Epithelial cell of proximal tubule (primary cell): Measurements from ENCODE around the gene OR10G3. TPM values are rescaled to one million over a fixed set of nuclear protein-coding genes. Genes with fewer than 3 reads are reported as not detected.

Experiments used
- DNase-seq: peaks from one replicate; pipeline ENCODE4 v3.0.0-alpha.2; 2011; ENCODE audit warnings: low read depth
- H3K4me3 ChIP-seq: 2 replicates; pipeline ENCODE4 v1.5.1; 2011; ENCODE audit warnings: low read depth, mild to moderate bottlenecking, low read length
- CTCF ChIP-seq: conservative IDR thresholded peaks from 2 replicates; pipeline ENCODE4 v1.5.1; 2012; ENCODE audit warnings: low read depth, mild to moderate bottlenecking, low read length
- total RNA-seq: library from RNA; depleted of rRNA; stranded (reverse); fragments of >200 nt; gene quantifications from 2 replicates; pipeline ENCODE4 v1.2.3, GENCODE V29; 2015

Gene OR10G3
- total RNA-seq, 1 donor from 2014 or later: not detected

GRCh38 chr14:21543963-21544362 is 35.9 kb downstream of the OR10G3 start:
- DNase-seq: no peak
- no peak for TF ChIP-seq CTCF
- H3K4me3 ChIP-seq: no peak overlapping the region

DNA sequence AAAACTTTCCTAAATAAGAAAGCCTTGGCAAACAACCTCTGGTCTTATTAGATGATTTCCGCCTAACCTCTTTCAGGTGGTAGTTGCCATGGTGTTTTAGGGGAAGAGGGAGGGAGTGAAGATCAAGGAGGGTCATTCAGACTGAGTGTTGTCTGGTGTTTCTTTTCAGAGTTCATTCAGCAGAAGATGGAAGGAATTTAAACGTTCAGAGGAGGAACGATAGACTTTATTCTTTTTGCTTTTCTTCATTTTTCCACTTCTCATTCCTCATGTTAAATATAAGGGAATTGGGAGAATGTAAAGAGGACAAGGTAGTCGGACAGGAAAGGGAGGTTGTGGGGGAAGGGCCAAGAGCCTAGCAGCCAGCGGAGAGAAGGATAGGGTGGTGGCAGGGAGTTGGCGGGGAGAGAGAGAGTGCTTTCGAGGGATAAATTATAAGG is 36.3 kb downstream of the OR10G3 start:
- TF ChIP-seq CTCF: no peak
- DNase-seq: no peak
- H3K4me3 ChIP-seq: no peak overlapping the region

DNA sequence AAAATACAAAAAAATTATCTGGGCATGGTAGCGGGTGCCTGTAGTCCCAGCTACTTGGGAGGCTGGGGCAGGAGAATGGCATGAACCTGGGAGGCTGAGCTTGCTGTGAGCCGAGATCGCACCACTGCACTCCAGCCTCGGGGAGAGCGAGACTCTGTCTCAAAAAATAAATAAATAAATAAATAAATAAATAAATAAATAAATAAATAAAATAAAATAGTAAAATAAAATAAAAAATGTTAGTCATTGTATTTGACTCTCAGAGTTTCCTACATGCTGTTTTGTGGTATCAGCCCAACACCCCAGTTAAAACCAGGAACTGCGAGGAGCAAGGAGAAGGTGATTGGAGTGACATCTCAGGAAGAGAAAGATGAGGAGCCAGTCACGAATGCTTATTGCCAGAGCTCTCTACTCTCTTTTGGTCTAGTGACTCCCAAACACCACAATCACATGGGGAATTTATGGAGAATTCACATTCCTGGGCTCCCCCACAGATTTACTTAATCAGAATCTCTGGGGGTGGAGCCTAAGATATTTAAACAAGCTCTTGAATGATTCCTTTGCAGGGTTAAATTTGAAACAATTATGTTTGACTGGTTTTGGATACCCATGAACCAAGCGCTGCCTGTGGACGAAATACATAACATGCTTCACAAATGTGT is 38.3 kb downstream of the OR10G3 start:
- no peak for DNase-seq
- TF ChIP-seq CTCF: no peak

GRCh38 chr14:21539189-21539940 is 40.5 kb downstream of the OR10G3 start:
- DNase-seq: no peak
- no peak for TF ChIP-seq CTCF

More for the DNA sequence above, 38.3 kb downstream of the OR10G3 start:
- H3K4me3 ChIP-seq: no peak overlapping the region

DNA sequence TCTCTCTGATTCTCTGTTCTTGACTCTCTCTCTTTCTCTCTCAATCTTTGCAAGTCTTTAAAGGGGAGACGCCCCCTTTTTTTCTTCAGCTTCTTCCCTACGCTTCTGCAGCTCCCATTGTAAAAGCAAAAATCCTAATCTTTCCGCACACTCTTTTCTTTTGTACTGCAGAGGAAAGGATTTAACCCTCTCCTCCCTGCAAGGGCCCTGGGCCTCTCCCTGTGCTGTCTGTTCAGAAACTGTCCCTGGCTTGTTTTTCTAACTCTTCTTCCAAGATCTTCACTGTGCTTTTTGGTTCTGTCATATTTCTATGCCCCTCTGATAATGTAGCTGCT is 42.8 kb downstream of the OR10G3 start:
- TF ChIP-seq CTCF: no peak
- H3K4me3 ChIP-seq: no peak overlapping the region
- no peak for DNase-seq

More at GRCh38 chr14:21539189-21539940, 40.5 kb downstream of the OR10G3 start:
- H3K4me3 ChIP-seq: no peak overlapping the region

GRCh38 chr14:21536418-21537089 is 43.3 kb downstream of the OR10G3 start:
- TF ChIP-seq CTCF: no peak
- DNase-seq: no peak
- peak overlapping the region; percentile 30 for H3K4me3 ChIP-seq
